ENCODE results near the gene IGF2BP2. TPM values are rescaled to one million over a fixed set of nuclear protein-coding genes. Genes with fewer than 3 reads are reported as not detected.

Gene IGF2BP2
- total RNA-seq, 4 donors from 2014 or later: 12.4 to 45.7 (median 15.9) TPM

DNA sequence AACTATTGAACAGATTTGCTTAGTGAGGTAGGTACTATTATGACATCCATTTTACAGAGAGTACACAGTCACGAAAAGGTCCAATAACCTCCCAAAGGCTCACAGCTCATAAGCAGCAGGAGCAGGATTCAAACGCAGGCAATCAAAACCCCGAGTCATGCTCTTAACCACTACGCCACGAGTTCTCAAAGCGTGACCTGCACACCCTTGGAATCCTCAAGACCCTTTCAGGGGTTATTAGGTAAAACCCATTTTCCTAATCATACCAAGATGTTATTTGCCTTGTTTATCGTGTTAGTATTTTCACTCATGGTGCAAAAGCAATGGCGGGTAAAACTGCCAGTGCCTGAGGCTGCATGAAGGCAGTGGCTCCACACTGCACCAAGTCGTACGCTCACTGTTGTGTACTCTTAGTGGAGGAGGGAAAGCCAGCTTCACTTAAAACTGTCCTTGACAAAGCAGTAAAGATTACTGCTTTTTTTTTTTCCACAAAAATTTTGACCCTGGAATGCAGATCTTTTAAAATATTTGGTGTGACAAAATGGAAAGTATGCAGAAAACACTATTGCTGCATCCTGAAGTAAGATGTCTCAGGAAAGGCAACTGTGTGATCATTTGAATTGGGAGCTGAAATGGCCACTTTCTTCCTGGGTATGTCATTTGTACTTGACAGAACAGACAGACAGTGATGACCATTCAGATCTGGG lies 96.1 kb downstream of the IGF2BP2 start:
- intact Hi-C loops (cut with DNase I): no loop called here
- Histone ChIP-seq H3K36me3 (no peaks in the 10 kb centered on the region), H3K4me3 (replicated peaks in 1 of 3) (no peak overlapping the region), H3K27me3 (no peaks in the 10 kb centered on the region), H3K9me3 (no peaks in the 10 kb centered on the region), H3K27ac (no peak overlapping the region), H3K4me1 (no peaks in the 10 kb centered on the region)
- TF ChIP-seq CTCF (IDR thresholded peaks at IDR 0.05): no peak
- TF ChIP-seq POLR2A (IDR thresholded peaks at IDR 0.05): no peak
- no peak for DNase-seq
- WGBS, 2 donors: 85 to 86% methylated on average over 10 of the region's 10 CpGs

- 93 to 94% methylated on average over 9 of the region's 9 CpGs for WGBS, 2 donors
- no peaks in the 10 kb centered on the region for H3K36me3 ChIP-seq
- H3K27ac ChIP-seq: no peak overlapping the region
- TF ChIP-seq POLR2A (IDR thresholded peaks at IDR 0.05) (no peak), CTCF (IDR thresholded peaks at IDR 0.05) (no peak)
- H3K4me1 ChIP-seq: no peaks in the 10 kb centered on the region
- intact Hi-C loops (cut with DNase I): no loop called here
- no peaks in the 10 kb centered on the region for H3K27me3 ChIP-seq
- DNase-seq: no peak
- no peak overlapping the region for H3K4me3 ChIP-seq (replicated peaks in 1 of 3)
- no peaks in the 10 kb centered on the region for H3K9me3 ChIP-seq
Observed at GRCh38 chr3:185727873-185728272, 97.0 kb downstream of the IGF2BP2 start.

GRCh38 chr3:185726254-185726967 lies 98.4 kb downstream of the IGF2BP2 start:
- WGBS, 2 donors: 87 to 94% methylated on average over 6 of the region's 6 CpGs
- Histone ChIP-seq H3K9me3 (no peaks in the 10 kb centered on the region), H3K27ac (no peak overlapping the region), H3K4me1 (no peaks in the 10 kb centered on the region), H3K36me3 (no peaks in the 10 kb centered on the region), H3K4me3 (replicated peaks in 1 of 3) (no peak overlapping the region), H3K27me3 (no peaks in the 10 kb centered on the region)
- intact Hi-C loops (cut with DNase I): no loop called here
- DNase-seq: no peak
- TF ChIP-seq CTCF (IDR thresholded peaks at IDR 0.05) (no peak), POLR2A (IDR thresholded peaks at IDR 0.05) (no peak)

DNA sequence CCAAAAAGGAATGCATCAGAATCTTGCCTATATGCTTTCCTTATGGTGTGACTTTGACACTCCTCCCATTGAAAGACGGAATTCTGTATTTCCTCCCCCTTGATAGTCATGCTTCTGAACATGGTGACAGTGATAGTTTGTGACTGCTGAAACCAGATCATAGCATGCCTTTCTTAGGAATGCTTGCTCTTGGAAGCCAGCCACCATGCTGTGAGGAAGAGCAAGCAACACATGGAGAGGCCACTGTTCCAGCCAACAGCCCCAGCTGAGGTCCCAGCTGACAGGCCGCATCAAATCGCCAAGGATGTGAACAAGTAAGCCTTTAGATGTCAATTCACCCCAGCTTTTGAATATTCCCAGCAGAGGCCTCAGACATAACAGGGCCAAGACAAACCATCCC lies 100.1 kb downstream of the IGF2BP2 start:
- H3K27ac ChIP-seq: no peak overlapping the region
- DNase-seq: no peak
- no peaks in the 10 kb centered on the region for H3K36me3 ChIP-seq
- no peaks in the 10 kb centered on the region for H3K4me1 ChIP-seq
- TF ChIP-seq POLR2A (IDR thresholded peaks at IDR 0.05) (no peak), CTCF (IDR thresholded peaks at IDR 0.05) (no peak)
- no peak overlapping the region for H3K4me3 ChIP-seq (replicated peaks in 1 of 3)
- intact Hi-C loops (cut with DNase I): no loop called here
- H3K9me3 ChIP-seq: no peaks in the 10 kb centered on the region
- 86 to 90% methylated on average over 3 of the region's 3 CpGs for WGBS, 2 donors
- H3K27me3 ChIP-seq: no peaks in the 10 kb centered on the region

DNA sequence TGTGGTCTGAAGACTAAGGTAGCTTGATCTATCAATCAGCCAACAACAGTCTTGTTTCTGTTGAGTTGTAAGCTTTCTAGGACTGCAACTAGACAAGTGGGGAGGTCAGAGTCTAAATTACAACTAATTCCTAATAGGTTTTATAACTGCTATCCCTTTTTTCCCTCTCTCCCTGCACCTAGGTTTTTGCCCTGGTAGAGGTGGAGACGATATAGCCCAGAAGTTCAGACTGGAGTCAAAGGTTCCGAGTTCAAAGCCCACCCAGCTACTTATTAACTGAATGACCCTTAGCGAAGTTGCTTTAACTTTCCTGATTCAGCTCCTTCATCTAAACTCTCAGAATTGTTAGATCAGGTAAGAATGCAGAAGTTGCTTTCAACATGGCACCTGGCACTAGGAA lies 100.6 kb downstream of the IGF2BP2 start:
- intact Hi-C loops (cut with DNase I): no loop called here
- Histone ChIP-seq H3K9me3 (no peaks in the 10 kb centered on the region), H3K4me3 (replicated peaks in 1 of 3) (no peak overlapping the region), H3K27me3 (no peaks in the 10 kb centered on the region), H3K27ac (no peak overlapping the region), H3K36me3 (no peaks in the 10 kb centered on the region), H3K4me1 (no peaks in the 10 kb centered on the region)
- no peak for DNase-seq
- 90 to 91% methylated on average over 3 of the region's 3 CpGs for WGBS, 2 donors
- TF ChIP-seq CTCF (IDR thresholded peaks at IDR 0.05) (no peak), POLR2A (IDR thresholded peaks at IDR 0.05) (no peak)
